ENCODE data around the gene ASPHD2.

Gene ASPHD2

DNA sequence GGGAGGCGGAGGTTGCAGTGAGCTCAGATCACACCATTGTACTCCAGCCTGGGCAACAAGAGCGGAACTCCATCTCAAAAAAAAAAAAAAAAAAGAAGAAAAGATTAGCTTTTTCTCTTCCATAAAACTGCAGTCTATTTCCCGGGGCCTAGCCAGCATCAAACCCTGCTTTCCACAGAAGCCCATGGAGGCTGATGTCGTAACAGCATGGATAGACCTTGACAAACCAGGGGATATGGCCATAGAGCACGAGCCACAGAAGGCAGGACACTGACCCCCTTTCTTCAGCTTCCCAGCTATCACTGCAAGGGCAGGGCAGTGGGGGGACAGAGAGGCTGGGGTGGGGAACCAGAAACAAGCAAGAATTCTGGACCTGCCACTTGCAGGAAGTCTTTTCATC is 33.0 kb downstream of the ASPHD2 start:
- no peaks in the 10 kb centered on the region for H3K9me3 ChIP-seq (ENCODE audit: insufficient read depth, low read depth, low read length)
- H3K27me3 ChIP-seq (ENCODE audit: insufficient read depth, low read length): no peaks in the 10 kb centered on the region
- H3K9ac ChIP-seq (ENCODE audit: low read depth, low read length): no peak overlapping the region
- peaks cover 89% of the 10 kb centered on the region for H3K36me3 ChIP-seq (ENCODE audit: insufficient read depth, low read length)
- no peak overlapping the region for H3K27ac ChIP-seq (ENCODE audit: low read depth, low read length)
- 92% methylated on average over 5 of the region's 5 CpGs for WGBS
- H3K4me3 ChIP-seq (ENCODE audit: low read length): no peak overlapping the region
- H3K4me1 ChIP-seq (ENCODE audit: insufficient read depth, low read length): peaks cover 3% of the 10 kb centered on the region; the same call in 1 of the 2 replicates

DNA sequence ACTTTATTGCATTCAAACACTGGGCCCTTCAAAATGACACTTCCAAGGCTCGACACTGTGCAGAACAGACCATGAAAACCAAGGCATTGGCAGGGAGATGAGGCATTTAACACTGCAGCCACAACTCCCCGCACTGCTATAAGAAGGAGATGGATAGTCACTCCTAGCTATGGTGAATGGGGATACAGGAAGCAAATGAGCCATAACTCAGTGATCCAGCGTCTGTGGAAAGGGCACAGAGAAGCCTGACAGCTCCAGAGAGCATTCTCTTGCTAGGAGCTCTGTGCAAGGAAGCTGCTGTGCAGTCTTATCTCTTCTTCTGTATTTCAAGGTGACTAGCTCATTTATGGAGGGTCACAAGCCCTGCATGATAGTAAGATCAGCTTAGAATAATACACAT is 33.6 kb downstream of the ASPHD2 start:
- H3K4me1 ChIP-seq (ENCODE audit: insufficient read depth, low read length): peaks cover 3% of the 10 kb centered on the region; the same call in 1 of the 2 replicates
- 87% methylated on average over 3 of the region's 3 CpGs for WGBS
- no peak overlapping the region for H3K27ac ChIP-seq (ENCODE audit: low read depth, low read length)
- H3K4me3 ChIP-seq (ENCODE audit: low read length): no peak overlapping the region
- H3K27me3 ChIP-seq (ENCODE audit: insufficient read depth, low read length): no peaks in the 10 kb centered on the region
- H3K9me3 ChIP-seq (ENCODE audit: insufficient read depth, low read depth, low read length): no peaks in the 10 kb centered on the region
- no peak overlapping the region for H3K9ac ChIP-seq (ENCODE audit: low read depth, low read length)
- H3K36me3 ChIP-seq (ENCODE audit: insufficient read depth, low read length): peaks cover 91% of the 10 kb centered on the region

DNA sequence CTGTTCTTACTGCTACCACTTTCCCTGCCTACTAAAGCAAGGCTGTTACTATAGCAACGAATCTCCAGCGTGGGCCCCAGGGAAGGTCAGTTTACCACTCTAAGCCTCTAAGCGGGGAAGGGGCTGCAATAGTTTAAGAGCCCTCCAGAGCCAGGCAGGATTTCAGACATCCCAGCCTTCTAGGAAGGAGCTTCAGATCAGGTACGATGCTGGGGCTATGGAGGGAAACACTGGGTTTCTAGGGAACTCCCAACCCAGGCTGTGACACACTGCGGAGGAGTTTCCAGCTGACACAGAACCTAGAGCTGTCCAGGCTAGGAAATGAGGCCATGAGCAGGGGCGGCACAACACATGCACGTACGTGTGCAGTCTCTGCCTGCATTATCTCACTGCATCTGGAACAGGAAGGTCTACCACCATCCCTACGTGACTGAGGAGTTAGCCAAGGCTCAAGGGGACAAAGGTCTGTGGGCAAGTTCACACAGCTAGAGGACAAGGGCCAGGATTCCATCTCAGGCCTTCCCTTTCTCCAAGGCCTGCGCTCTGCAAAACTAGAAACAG is 34.1 kb downstream of the ASPHD2 start:
- 87% methylated on average over 10 of the region's 10 CpGs for WGBS
- Histone ChIP-seq H3K9ac (ENCODE audit: low read depth, low read length) (no peak overlapping the region), H3K36me3 (ENCODE audit: insufficient read depth, low read length) (peaks cover 91% of the 10 kb centered on the region)

DNA sequence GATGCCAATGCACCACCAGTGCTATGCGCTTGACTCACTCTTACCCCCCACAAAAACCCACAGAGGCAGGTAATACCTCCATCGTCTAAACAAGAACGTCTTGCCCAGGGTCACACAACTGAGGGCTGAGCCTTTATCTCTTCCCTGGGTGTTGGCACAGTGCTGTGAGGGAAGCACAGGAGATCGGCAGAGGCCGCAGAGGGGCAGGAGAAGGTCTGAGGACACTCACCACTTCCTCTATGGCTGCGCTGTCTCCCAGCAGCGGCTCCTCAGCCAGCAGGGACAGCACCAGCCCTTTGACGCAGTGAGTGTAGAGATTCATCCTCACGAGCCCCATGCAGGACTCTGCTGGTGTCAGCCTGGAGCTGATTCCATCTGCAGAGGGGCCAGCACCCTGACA is 34.6 kb downstream of the ASPHD2 start:
- Histone ChIP-seq H3K4me3 (ENCODE audit: low read length) (no peak overlapping the region), H3K36me3 (ENCODE audit: insufficient read depth, low read length) (peaks cover 93% of the 10 kb centered on the region), H3K9me3 (ENCODE audit: insufficient read depth, low read depth, low read length) (no peaks in the 10 kb centered on the region), H3K9ac (ENCODE audit: low read depth, low read length) (no peak overlapping the region), H3K4me1 (ENCODE audit: insufficient read depth, low read length) (peaks cover 3% of the 10 kb centered on the region; the same call in 1 of the 2 replicates), H3K27me3 (ENCODE audit: insufficient read depth, low read length) (no peaks in the 10 kb centered on the region), H3K27ac (ENCODE audit: low read depth, low read length) (no peak overlapping the region)
- WGBS: 95% methylated on average over 9 of the region's 9 CpGs

More for the DNA sequence above, 34.1 kb downstream of the ASPHD2 start:
- Histone ChIP-seq H3K4me3 (ENCODE audit: low read length) (no peak overlapping the region), H3K9me3 (ENCODE audit: insufficient read depth, low read depth, low read length) (no peaks in the 10 kb centered on the region), H3K27me3 (ENCODE audit: insufficient read depth, low read length) (no peaks in the 10 kb centered on the region), H3K4me1 (ENCODE audit: insufficient read depth, low read length) (peaks cover 3% of the 10 kb centered on the region; the same call in 1 of the 2 replicates), H3K27ac (ENCODE audit: low read depth, low read length) (no peak overlapping the region)

DNA sequence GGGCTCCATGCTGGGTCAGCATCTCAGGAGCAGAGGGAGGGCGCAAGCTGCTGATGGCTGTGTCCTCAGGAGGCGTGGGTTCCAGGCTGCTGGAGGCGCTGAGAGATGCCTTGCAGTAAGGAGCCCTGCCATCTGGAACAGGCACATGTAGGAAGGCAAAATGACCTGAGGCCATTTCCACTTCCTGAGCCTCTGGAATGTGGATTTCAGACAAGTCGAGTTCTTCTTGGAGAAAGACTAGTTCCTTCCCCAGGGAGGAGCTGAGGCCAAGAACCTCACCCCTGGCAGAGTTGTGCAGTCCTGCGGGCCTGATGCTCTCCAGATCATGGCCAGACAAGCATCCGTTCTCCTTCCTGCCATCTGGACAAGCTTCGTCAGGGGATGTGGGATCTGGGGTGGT is 35.3 kb downstream of the ASPHD2 start:
- WGBS: 90% methylated on average over 7 of the region's 7 CpGs
- Histone ChIP-seq H3K9me3 (ENCODE audit: insufficient read depth, low read depth, low read length) (no peaks in the 10 kb centered on the region), H3K4me3 (ENCODE audit: low read length) (no peak overlapping the region), H3K4me1 (ENCODE audit: insufficient read depth, low read length) (peaks cover 3% of the 10 kb centered on the region; the same call in 1 of the 2 replicates), H3K27me3 (ENCODE audit: insufficient read depth, low read length) (no peaks in the 10 kb centered on the region), H3K9ac (ENCODE audit: low read depth, low read length) (no peak overlapping the region), H3K27ac (ENCODE audit: low read depth, low read length) (no peak overlapping the region), H3K36me3 (ENCODE audit: insufficient read depth, low read length) (peaks cover 93% of the 10 kb centered on the region)

DNA sequence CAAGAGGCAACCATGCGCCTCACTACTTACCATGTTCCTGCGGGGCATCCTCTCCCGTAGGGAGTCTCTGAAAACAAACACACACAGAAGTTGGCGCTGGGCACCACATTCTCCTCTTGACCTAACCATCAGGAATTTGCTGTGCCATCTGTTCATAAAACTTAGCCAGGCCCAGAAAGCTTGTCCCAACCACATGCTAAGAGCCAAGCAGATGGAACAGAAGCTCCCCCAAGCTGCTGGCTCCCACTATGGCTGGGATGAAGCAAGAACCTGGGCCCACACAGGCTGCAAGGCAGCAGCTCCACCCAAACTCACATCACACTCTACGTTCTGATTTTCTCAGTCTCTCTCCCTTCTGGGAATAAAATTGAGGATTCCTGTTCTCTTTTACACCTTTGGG is 37.1 kb downstream of the ASPHD2 start:
- no peaks in the 10 kb centered on the region for H3K9me3 ChIP-seq (ENCODE audit: insufficient read depth, low read depth, low read length)
- H3K27me3 ChIP-seq (ENCODE audit: insufficient read depth, low read length): no peaks in the 10 kb centered on the region
- 94% methylated on average over 5 of the region's 5 CpGs for WGBS
- H3K4me1 ChIP-seq (ENCODE audit: insufficient read depth, low read length): peaks cover 3% of the 10 kb centered on the region; the same call in 1 of the 2 replicates
- H3K4me3 ChIP-seq (ENCODE audit: low read length): no peak overlapping the region
- no peak overlapping the region for H3K9ac ChIP-seq (ENCODE audit: low read depth, low read length)
- H3K27ac ChIP-seq (ENCODE audit: low read depth, low read length): no peak overlapping the region
- peaks cover 94% of the 10 kb centered on the region for H3K36me3 ChIP-seq (ENCODE audit: insufficient read depth, low read length)

DNA sequence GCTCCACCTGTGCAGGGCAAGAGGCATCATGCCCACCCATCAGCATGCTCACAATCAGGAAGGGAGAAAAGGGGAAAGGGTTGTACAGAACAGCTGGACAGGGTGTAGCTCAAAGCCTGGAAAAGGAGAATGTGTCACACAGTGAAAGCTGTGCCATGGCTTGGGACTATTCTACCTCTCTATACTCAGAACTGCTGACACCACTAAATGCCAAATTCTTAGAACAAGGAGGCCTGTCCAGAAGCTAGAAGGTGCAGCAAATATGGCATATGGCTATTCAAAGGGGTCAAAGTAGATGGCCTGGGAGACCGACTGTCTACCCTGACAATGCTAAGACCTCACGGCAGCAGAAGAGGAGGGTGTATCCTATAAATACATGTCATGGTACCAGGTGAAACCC is 41.7 kb downstream of the ASPHD2 start:
- Histone ChIP-seq H3K36me3 (ENCODE audit: insufficient read depth, low read length) (peaks cover 96% of the 10 kb centered on the region), H3K9ac (ENCODE audit: low read depth, low read length) (no peak overlapping the region), H3K27ac (ENCODE audit: low read depth, low read length) (no peak overlapping the region; the same call in 1 of the 2 replicates), H3K4me1 (ENCODE audit: insufficient read depth, low read length) (no peaks in the 10 kb centered on the region), H3K27me3 (ENCODE audit: insufficient read depth, low read length) (no peaks in the 10 kb centered on the region), H3K9me3 (ENCODE audit: insufficient read depth, low read depth, low read length) (no peaks in the 10 kb centered on the region), H3K4me3 (ENCODE audit: low read length) (no peak overlapping the region)
- WGBS: 100% methylated on average over 2 of the region's 2 CpGs

DNA sequence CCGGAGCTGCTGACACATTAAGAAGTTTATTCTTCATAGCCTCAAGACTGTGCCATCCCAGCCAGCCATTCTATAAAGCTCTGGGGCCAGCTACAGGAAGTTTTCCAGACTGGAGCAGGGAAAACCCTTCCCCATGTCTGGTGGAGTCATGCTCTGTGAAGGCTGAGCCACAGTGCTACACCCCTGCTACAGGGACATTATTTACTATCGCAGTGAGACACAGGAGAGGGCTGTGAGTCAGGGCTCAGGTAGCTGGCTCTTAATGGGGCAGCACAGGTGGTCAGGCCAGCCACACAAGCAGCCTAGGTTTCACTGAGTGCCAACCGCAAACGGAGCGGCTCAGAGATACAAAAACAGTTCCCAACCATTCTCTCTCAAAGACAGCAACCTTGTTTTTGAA is 42.5 kb downstream of the ASPHD2 start:
- Histone ChIP-seq H3K4me3 (ENCODE audit: low read length) (no peak overlapping the region), H3K4me1 (ENCODE audit: insufficient read depth, low read length) (no peaks in the 10 kb centered on the region), H3K27ac (ENCODE audit: low read depth, low read length) (no peak overlapping the region), H3K9me3 (ENCODE audit: insufficient read depth, low read depth, low read length) (no peaks in the 10 kb centered on the region), H3K9ac (ENCODE audit: low read depth, low read length) (no peak overlapping the region), H3K27me3 (ENCODE audit: insufficient read depth, low read length) (no peaks in the 10 kb centered on the region), H3K36me3 (ENCODE audit: insufficient read depth, low read length) (peaks cover 96% of the 10 kb centered on the region)
- WGBS: 93% methylated on average over 5 of the region's 5 CpGs

DNA sequence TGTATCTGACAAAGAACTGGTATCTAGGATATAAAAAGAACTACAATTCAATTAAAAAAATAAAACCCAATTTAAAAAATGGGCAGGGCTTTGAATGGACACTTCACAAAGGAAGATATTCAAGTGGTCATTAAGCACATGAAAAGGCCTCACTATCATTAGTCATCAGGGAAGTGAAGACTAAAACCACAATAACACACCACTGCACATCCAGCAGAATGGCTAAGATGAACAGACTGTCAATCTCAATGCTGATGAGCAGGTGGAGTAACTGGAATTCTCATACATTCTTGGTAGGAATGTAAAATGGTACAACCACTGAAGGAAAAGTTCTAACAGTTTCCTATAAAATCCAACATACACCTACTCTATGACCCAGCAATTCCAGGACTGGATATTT is 45.6 kb downstream of the ASPHD2 start:
- Histone ChIP-seq H3K9me3 (ENCODE audit: insufficient read depth, low read depth, low read length) (no peaks in the 10 kb centered on the region), H3K9ac (ENCODE audit: low read depth, low read length) (no peak overlapping the region), H3K4me1 (ENCODE audit: insufficient read depth, low read length) (peaks cover 2% of the 10 kb centered on the region; the same call in 1 of the 2 replicates), H3K27me3 (ENCODE audit: insufficient read depth, low read length) (no peaks in the 10 kb centered on the region), H3K27ac (ENCODE audit: low read depth, low read length) (no peak overlapping the region), H3K36me3 (ENCODE audit: insufficient read depth, low read length) (peaks cover 87% of the 10 kb centered on the region), H3K4me3 (ENCODE audit: low read length) (no peak overlapping the region)

DNA sequence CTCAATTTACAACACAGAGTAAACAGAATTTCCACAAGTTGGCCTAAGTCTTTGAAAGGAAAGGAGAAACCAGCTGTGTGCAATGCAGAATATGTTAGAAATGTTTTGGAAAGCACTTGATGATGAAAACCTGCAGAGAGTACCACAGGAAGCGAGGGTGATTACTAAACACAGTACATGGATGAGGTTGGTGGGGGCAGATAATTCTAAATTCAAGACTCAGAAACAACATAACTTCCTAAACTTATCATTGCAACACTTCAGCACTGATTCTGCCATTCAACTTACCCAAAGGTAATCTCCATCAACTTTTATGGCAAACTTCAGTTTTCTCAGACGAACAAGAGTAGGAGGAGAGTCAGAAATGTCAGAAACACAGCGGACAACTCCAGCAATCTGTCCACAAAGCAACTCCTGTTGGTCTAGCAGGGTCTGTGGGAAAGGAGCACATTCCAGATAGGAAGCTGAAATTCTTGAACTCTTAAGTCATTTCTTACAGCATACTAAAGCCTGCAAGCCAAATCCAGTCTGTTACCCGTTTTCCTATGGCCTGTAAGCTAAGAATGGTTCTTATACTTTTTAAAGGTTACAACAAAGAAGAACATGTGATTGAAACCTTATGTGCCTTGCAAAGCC is 47.8 kb downstream of the ASPHD2 start:
- Histone ChIP-seq H3K9me3 (ENCODE audit: insufficient read depth, low read depth, low read length) (no peaks in the 10 kb centered on the region), H3K27ac (ENCODE audit: low read depth, low read length) (no peak overlapping the region; the same call in 1 of the 2 replicates), H3K9ac (ENCODE audit: low read depth, low read length) (no peak overlapping the region), H3K4me1 (ENCODE audit: insufficient read depth, low read length) (peaks cover 11% of the 10 kb centered on the region), H3K4me3 (ENCODE audit: low read length) (no peak overlapping the region), H3K36me3 (ENCODE audit: insufficient read depth, low read length) (peaks cover 83% of the 10 kb centered on the region), H3K27me3 (ENCODE audit: insufficient read depth, low read length) (no peaks in the 10 kb centered on the region)
- WGBS: 86% methylated on average over 3 of the region's 4 CpGs

DNA sequence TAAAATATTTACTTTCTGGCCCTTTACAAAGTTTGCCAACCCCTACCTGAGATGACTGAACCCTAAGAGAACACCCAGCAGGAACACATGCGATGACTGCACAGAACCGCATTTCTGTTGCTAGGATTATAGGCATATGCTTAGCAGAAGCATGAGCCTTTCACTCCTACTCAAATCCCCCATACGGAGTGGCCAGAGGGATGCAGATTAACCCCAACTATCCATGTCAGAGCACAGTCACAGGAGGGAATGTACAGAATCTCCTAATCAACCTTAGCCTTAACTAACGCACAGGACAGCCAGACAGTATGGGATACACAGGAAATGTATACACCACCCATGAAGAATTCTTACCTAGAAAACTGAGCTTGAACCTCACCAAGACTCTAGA is 48.3 kb downstream of the ASPHD2 start:
- 79% methylated on average over 4 of the region's 4 CpGs for WGBS
- Histone ChIP-seq H3K4me3 (ENCODE audit: low read length) (no peak overlapping the region), H3K27ac (ENCODE audit: low read depth, low read length) (no peak overlapping the region), H3K27me3 (ENCODE audit: insufficient read depth, low read length) (no peaks in the 10 kb centered on the region), H3K9me3 (ENCODE audit: insufficient read depth, low read depth, low read length) (no peaks in the 10 kb centered on the region), H3K4me1 (ENCODE audit: insufficient read depth, low read length) (peaks cover 14% of the 10 kb centered on the region), H3K9ac (ENCODE audit: low read depth, low read length) (no peak overlapping the region), H3K36me3 (ENCODE audit: insufficient read depth, low read length) (peaks cover 78% of the 10 kb centered on the region)

All from HUES64 (cell line).